Measurements from ENCODE around the gene ADGRF1. TPM values are rescaled to one million over a fixed set of nuclear protein-coding genes. Genes with fewer than 3 reads are reported as not detected.

ADGRF1 gene
- total and polyA plus RNA-seq, 7 donors = not detected

- no peak overlapping the region for H3K27ac ChIP-seq
- H3K27me3 ChIP-seq (ENCODE audit: insufficient read depth in 3 of 3, low read length in 2 of 3) = peaks cover 0 to 6% (median 0%) of the 10 kb centered on the region in 3 donors
- intact Hi-C loops (cut with DNase I) = no loop called here
- no peaks in the 10 kb centered on the region for H3K4me1 ChIP-seq
- H3K36me3 ChIP-seq (ENCODE audit: insufficient read depth in 1 of 2, low read depth in 1 of 2) = no peaks in the 10 kb centered on the region
- no peak for TF ChIP-seq CTCF (IDR thresholded peaks at IDR 0.05)
- DNase-seq = no peak
- no peak for ATAC-seq
- no peaks in the 10 kb centered on the region for H3K9me3 ChIP-seq
- H3K4me3 ChIP-seq = no peak overlapping the region
- 67 to 84% (median 78%) methylated on average over 5 of the region's 5 CpGs for WGBS, 3 donors
Observed at GRCh38 chr6:46963626-46964025, 78.5 kb downstream of the ADGRF1 start.

- intact Hi-C loops (cut with DNase I) = no loop called here
- DNase-seq (no peak), ATAC-seq (no peak)
- H3K4me3 ChIP-seq = no peak overlapping the region
- no peaks in the 10 kb centered on the region for H3K4me1 ChIP-seq
- H3K27ac ChIP-seq = no peak overlapping the region
- no peak for TF ChIP-seq CTCF (IDR thresholded peaks at IDR 0.05)
- no peaks in the 10 kb centered on the region for H3K36me3 ChIP-seq (ENCODE audit: insufficient read depth in 1 of 2, low read depth in 1 of 2)
- peaks cover 0 to 6% (median 0%) of the 10 kb centered on the region in 3 donors for H3K27me3 ChIP-seq (ENCODE audit: insufficient read depth in 3 of 3, low read length in 2 of 3)
- no peaks in the 10 kb centered on the region for H3K9me3 ChIP-seq
Observed at GRCh38 chr6:46963039-46963438, 79.1 kb downstream of the ADGRF1 start.

- Histone ChIP-seq H3K27me3 (ENCODE audit: insufficient read depth in 3 of 3, low read length in 2 of 3) (peaks cover 0 to 6% (median 0%) of the 10 kb centered on the region in 3 donors), H3K36me3 (ENCODE audit: insufficient read depth in 1 of 2, low read depth in 1 of 2) (no peaks in the 10 kb centered on the region), H3K27ac (no peak overlapping the region), H3K9me3 (no peaks in the 10 kb centered on the region), H3K4me1 (no peaks in the 10 kb centered on the region), H3K4me3 (no peak overlapping the region)
- 84 to 95% (median 88%) methylated on average over 5 of the region's 5 CpGs for WGBS, 3 donors
- no peak for DNase-seq
- no peak for ATAC-seq
- intact Hi-C loops (cut with DNase I) = no loop called here
- TF ChIP-seq CTCF (IDR thresholded peaks at IDR 0.05) = no peak
Observed at GRCh38 chr6:46961711-46962110, 80.4 kb downstream of the ADGRF1 start.

- no peaks in the 10 kb centered on the region for H3K4me1 ChIP-seq
- DNase-seq = no peak
- TF ChIP-seq CTCF (IDR thresholded peaks at IDR 0.05) = no peak
- H3K9me3 ChIP-seq = no peaks in the 10 kb centered on the region
- intact Hi-C loops (cut with DNase I) = no loop called here
- peaks cover 0 to 6% (median 0%) of the 10 kb centered on the region in 3 donors for H3K27me3 ChIP-seq (ENCODE audit: insufficient read depth in 3 of 3, low read length in 2 of 3)
- no peaks in the 10 kb centered on the region for H3K36me3 ChIP-seq (ENCODE audit: insufficient read depth in 1 of 2, low read depth in 1 of 2)
- H3K4me3 ChIP-seq = no peak overlapping the region
- ATAC-seq = no peak
- H3K27ac ChIP-seq = no peak overlapping the region
Observed at GRCh38 chr6:46961232-46961631, 80.9 kb downstream of the ADGRF1 start.

GRCh38 chr6:46959419-46959818 lies 82.7 kb downstream of the ADGRF1 start:
- ATAC-seq = no peak
- H3K4me1 ChIP-seq = no peaks in the 10 kb centered on the region
- H3K9me3 ChIP-seq = no peaks in the 10 kb centered on the region
- H3K27me3 ChIP-seq (ENCODE audit: insufficient read depth in 3 of 3, low read length in 2 of 3) = peaks cover 0 to 6% (median 0%) of the 10 kb centered on the region in 3 donors
- intact Hi-C loops (cut with DNase I) = no loop called here
- DNase-seq = no peak
- no peak overlapping the region for H3K4me3 ChIP-seq
- TF ChIP-seq CTCF (IDR thresholded peaks at IDR 0.05) = no peak
- H3K36me3 ChIP-seq (ENCODE audit: insufficient read depth in 1 of 2, low read depth in 1 of 2) = no peaks in the 10 kb centered on the region
- H3K27ac ChIP-seq = no peak overlapping the region
